H1 (cell line): ENCODE data around the gene DRGX. TPM values are rescaled to one million over a fixed set of nuclear protein-coding genes. Genes with fewer than 3 reads are reported as not detected.

ENCODE experiments used
- CBX8 ChIP-seq: fragments of 300-800, 300-1000 bp; sonication (generic); IDR thresholded peaks from 2 replicates; pipeline ENCODE4 v1.7.1; 2016; ENCODE audit warnings: low read depth, low read length, borderline replicate concordance
- EZH2 ChIP-seq: fragments of 200-600 bp; sonication (generic); IDR thresholded peaks from 2 replicates; pipeline ENCODE4 v1.7.1; 2012; ENCODE audit warnings: low read depth, mild to moderate bottlenecking, moderate library complexity, low read length, inconsistent platforms; ENCODE audit not compliant: severe bottlenecking
- RNF2 ChIP-seq: fragments of 200-900, 300-1000 bp; sonication (generic); IDR thresholded peaks from 2 replicates; pipeline ENCODE4 v1.7.1; 2016; ENCODE audit warnings: borderline replicate concordance, low read depth, mild to moderate bottlenecking, antibody characterized with exemption, low read length; ENCODE audit not compliant: poor library complexity, severe bottlenecking; ENCODE audit errors: missing control alignments
- SAP30 ChIP-seq: fragments of 300-600 bp; sonication (generic); IDR thresholded peaks from 2 replicates; pipeline ENCODE4 v1.7.1; 2012; ENCODE audit warnings: low read length, moderate library complexity, mild to moderate bottlenecking, inconsistent platforms; ENCODE audit not compliant: insufficient read depth, insufficient replicate concordance
- polyA plus RNA-seq, 7 experiments: library from polyadenylated mRNA; depleted of rRNA in 3 of 7; stranded (reverse) in 5 of 7; unstranded in 2 of 7; fragments of >200 nt in 5 of 7; fragments of 200-250 nt in 2 of 7; gene quantifications; 1 replicate in 5 of 7; 2 replicates in 1 of 7; 4 replicates in 1 of 7; pipeline versions ENCODE4 v1.2.1 to v1.2.3, GENCODE V29; 2011 to 2013; ENCODE audit warnings: missing spikeins in 2 of 7, mixed read lengths in 2 of 7
- total RNA-seq: library from RNA; stranded (reverse); fragmentation: NEBNext Ultra II Directional; extraction: Animal tissue kit (Norgen Biotek cat#: 25700); gene quantifications from 2 replicates; pipeline ENCODE4 v1.2.1, GENCODE V29; 2021
- TF ChIP-seq, protein P1 (sequence below): IDR thresholded peaks from 2 replicates; pipeline ENCODE4 v1.6.1; 2012; ENCODE audit warnings: inconsistent platforms

Gene DRGX
- total and polyA plus RNA-seq, 2 of the 8 experiments (the other 6 are each of a cell fraction or from before 2014, with no cell fraction given) = not detected

DNA sequence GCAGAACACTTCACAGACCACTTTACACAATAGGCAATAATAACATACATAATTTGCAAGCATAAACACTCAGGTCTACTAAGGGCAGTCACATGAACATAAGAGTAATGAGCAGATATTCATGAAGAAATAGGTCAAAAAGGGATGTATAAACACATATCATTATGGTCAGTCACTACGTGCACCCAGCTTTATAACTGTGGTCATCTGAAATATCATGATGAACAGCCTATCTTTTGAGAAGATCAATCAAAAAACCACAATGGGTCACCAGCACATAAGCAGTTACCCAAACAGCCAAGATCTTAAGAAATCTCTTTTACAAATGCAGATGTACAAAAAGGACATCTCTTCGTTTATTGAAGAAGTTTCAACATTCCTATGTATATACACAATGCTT, 35.5 kb upstream of the DRGX start (continued):
- TF ChIP-seq SAP30 (no peak), EZH2 (no peak), RNF2 (no peak), CBX8 (no peak)
- TF ChIP-seq, protein P1, sequence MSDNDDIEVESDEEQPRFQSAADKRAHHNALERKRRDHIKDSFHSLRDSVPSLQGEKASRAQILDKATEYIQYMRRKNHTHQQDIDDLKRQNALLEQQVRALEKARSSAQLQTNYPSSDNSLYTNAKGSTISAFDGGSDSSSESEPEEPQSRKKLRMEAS = no peak
